ENCODE measurements around the gene ZNF821. TPM values are rescaled to one million over a fixed set of nuclear protein-coding genes. Genes with fewer than 3 reads are reported as not detected.

Gene ZNF821
- total and polyA plus RNA-seq, 2 of the 8 experiments (the other 6 are each of a cell fraction or from before 2014, with no cell fraction given), result 9.5 to 14.1 TPM

DNA sequence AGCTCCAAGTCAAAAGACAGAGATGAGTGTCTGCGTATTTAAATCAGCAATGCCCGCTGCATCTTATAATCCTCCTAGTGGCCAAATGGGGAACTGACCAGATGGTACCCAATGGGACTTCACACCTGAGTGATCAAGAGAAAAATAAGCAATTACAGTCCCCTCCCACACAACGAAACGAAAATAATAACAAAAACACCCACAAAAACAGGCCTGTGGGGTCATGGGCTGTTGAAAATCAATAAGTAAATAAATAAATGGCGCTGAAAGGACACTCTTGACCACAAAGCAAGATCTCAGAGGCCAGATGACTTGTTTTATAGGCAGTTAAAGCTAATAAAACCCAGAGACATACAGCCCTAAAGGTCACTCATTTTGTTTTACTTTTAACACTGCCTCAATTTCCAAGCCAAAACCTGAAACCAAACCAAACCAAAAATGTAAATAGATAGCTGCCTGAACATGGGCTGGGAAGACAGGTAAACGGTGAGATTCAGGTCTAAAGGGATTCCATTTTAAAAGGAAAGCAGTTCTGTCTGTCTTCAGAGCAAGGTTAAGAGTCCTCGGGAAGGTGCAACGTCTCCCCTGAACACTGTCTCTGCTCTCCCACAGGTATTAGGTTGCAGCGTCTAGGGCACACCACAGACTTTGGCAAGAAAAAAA is 1.3 kb downstream of the ZNF821 start:
- no peak overlapping the region for H3K27ac ChIP-seq (ENCODE audit: low read depth, low read length)
- WGBS, 2 experiments (ENCODE audit: extremely low coverage in 1 of 2, insufficient coverage in 1 of 2, insufficient read length in 1 of 2, insufficient replicate concordance in 2 of 2, low coverage in 1 of 2, low lambda C conversion rate in 2 of 2, missing lambda C conversion rate in 1 of 2), result 17% methylated on average over 9 of the region's 9 CpGs; no CpG with 5 or more reads in 1 of the 2 experiments
- H3K9ac ChIP-seq (replicated peaks in 1 of 4; ENCODE audit: extremely low read depth in 1 of 4, low read depth in 3 of 4, low read length in 3 of 4), result peak overlapping the region in 2 of 4 experiments; percentile 54 to 56; a peak in 3 of 7 replicates

More for the DNA sequence above, 1.3 kb downstream of the ZNF821 start:
- no peak overlapping the region for H4K5ac ChIP-seq (ENCODE audit: insufficient read length, low read depth, low read length)
- no peak overlapping the region for H2BK120ac ChIP-seq (replicated peaks; ENCODE audit: low read depth, low read length)
- peak overlapping the region; percentile 51 to 98 (median 79) for H3K4me3 ChIP-seq (ENCODE audit: extremely low read depth in 1 of 4, insufficient read depth in 2 of 4, low read depth in 3 of 4, low read length in 4 of 4)
- no peak overlapping the region for H2BK12ac ChIP-seq (ENCODE audit: low read depth, low read length)
- H2AK5ac ChIP-seq (ENCODE audit: low read depth, low read length), result no peak overlapping the region
- H3K56ac ChIP-seq (replicated peaks; ENCODE audit: insufficient read length, low read depth, low read length), result no peak overlapping the region
- H3K36me3 ChIP-seq (ENCODE audit: control insufficient read depth in 2 of 4, insufficient read depth in 4 of 4, low read length in 3 of 4), result peaks cover 3 to 20% (median 16%) of the 10 kb centered on the region in 4 experiments; a peak in 7 of 8 replicates
- ChIA-PET CTCF (ENCODE audit: partially characterized antibody) (interaction anchor here (0.6 to 4.6 kb wide), 40 partner anchors 11 to 235 kb away, joined by 3 to 57 read pairs (median 4); partner anchors contain the start of gene IST1), POLR2A (ENCODE audit: partially characterized antibody) (interaction anchor here (0.9 to 5.4 kb wide), 14 partner anchors 12 to 124 kb away, joined by 3 to 70 read pairs (median 3); partner anchors contain the start of genes AP1G1 and IST1)
- no peak overlapping the region for H4K8ac ChIP-seq (ENCODE audit: extremely low read depth, insufficient read depth, low read length)
- peaks cover 9% of the 10 kb centered on the region; the same call in 1 of the 2 replicates for H3K23me2 ChIP-seq (ENCODE audit: low read depth, low read length)
- DNase-seq (ENCODE audit: low read depth in 1 of 2, low spot score in 2 of 2) (peak in 1 of 2 experiments; percentile 83), FAIRE-seq (peak; percentile 76)
- H3K23ac ChIP-seq (ENCODE audit: insufficient read length), result no peak overlapping the region
- H3K14ac ChIP-seq (ENCODE audit: insufficient read length), result no peak overlapping the region
- no peak overlapping the region for H2BK20ac ChIP-seq (ENCODE audit: low read length)
- TF ChIP-seq, protein P1, sequence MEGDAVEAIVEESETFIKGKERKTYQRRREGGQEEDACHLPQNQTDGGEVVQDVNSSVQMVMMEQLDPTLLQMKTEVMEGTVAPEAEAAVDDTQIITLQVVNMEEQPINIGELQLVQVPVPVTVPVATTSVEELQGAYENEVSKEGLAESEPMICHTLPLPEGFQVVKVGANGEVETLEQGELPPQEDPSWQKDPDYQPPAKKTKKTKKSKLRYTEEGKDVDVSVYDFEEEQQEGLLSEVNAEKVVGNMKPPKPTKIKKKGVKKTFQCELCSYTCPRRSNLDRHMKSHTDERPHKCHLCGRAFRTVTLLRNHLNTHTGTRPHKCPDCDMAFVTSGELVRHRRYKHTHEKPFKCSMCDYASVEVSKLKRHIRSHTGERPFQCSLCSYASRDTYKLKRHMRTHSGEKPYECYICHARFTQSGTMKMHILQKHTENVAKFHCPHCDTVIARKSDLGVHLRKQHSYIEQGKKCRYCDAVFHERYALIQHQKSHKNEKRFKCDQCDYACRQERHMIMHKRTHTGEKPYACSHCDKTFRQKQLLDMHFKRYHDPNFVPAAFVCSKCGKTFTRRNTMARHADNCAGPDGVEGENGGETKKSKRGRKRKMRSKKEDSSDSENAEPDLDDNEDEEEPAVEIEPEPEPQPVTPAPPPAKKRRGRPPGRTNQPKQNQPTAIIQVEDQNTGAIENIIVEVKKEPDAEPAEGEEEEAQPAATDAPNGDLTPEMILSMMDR (IDR thresholded peaks at IDR 0.05; ENCODE audit: control extremely low read depth in 1 of 3, insufficient read depth in 1 of 3, low read depth in 1 of 3, low read length in 3 of 3), result peak; percentile 24 to 81 (median 69)
- TF ChIP-seq RAD21 (IDR thresholded peaks at IDR 0.05 in 1 of 2, conservative IDR thresholded peaks at IDR 0.05 in 1 of 2; ENCODE audit: low read depth in 2 of 2, low read length in 2 of 2), result peak; percentile 45 to 46
- no peak for TF ChIP-seq JUND (IDR thresholded peaks at IDR 0.05; ENCODE audit: low read length)
- TF ChIP-seq TCF12 (IDR thresholded peaks at IDR 0.05; ENCODE audit: low read depth, low read length), result 0 out of 2 replicates have a peak, but pooled peaks have one; percentile 31
- no peak for TF ChIP-seq GABPA (IDR thresholded peaks at IDR 0.05; ENCODE audit: borderline replicate concordance, insufficient read depth, low read length)
- no peaks in the 10 kb centered on the region for H3K9me3 ChIP-seq (ENCODE audit: insufficient read depth in 2 of 2, low read depth in 1 of 2, low read length in 1 of 2)
- H3K4me1 ChIP-seq (replicated peaks in 1 of 4; ENCODE audit: control insufficient read depth in 3 of 4, insufficient read depth in 4 of 4, low read length in 3 of 4), result peaks cover 6 to 10% (median 7%) of the 10 kb centered on the region in 4 experiments; a peak in 6 of 7 replicates
- no peak overlapping the region for H3K4ac ChIP-seq (replicated peaks; ENCODE audit: insufficient read length, low read depth, low read length)
- no peak overlapping the region; the same call in 1 of the 2 replicates for H2AFZ ChIP-seq (ENCODE audit: low read length)
- H3K4me2 ChIP-seq (ENCODE audit: insufficient read depth in 1 of 2, low read depth in 2 of 2, low read length in 2 of 2), result peak overlapping the region; percentile 88 to 92
- H2BK5ac ChIP-seq (ENCODE audit: low read depth, low read length), result no peak overlapping the region
- H3K27me3 ChIP-seq (replicated peaks in 1 of 4; ENCODE audit: control insufficient read depth in 3 of 4, extremely low read depth in 1 of 4, insufficient read depth in 3 of 4, low read length in 3 of 4), result no peaks in the 10 kb centered on the region
- H3K18ac ChIP-seq (ENCODE audit: extremely low read depth, low read length), result no peak overlapping the region
- H4K91ac ChIP-seq (replicated peaks; ENCODE audit: insufficient read length, low read length), result no peak overlapping the region
- H3K79me1 ChIP-seq (ENCODE audit: low read depth, low read length), result no peaks in the 10 kb centered on the region; the same call in 1 of the 2 replicates
- no peaks in the 10 kb centered on the region for H3K79me2 ChIP-seq (ENCODE audit: control insufficient read depth in 1 of 2, insufficient read depth in 2 of 2, low read length in 2 of 2)
- no peaks in the 10 kb centered on the region for H4K20me1 ChIP-seq (replicated peaks in 1 of 2; ENCODE audit: control insufficient read depth in 1 of 2, insufficient read depth in 2 of 2, low read length in 2 of 2)
- H2BK15ac ChIP-seq (ENCODE audit: low read length), result no peak overlapping the region
